ENCODE data around the gene OR52E5.

DNA sequence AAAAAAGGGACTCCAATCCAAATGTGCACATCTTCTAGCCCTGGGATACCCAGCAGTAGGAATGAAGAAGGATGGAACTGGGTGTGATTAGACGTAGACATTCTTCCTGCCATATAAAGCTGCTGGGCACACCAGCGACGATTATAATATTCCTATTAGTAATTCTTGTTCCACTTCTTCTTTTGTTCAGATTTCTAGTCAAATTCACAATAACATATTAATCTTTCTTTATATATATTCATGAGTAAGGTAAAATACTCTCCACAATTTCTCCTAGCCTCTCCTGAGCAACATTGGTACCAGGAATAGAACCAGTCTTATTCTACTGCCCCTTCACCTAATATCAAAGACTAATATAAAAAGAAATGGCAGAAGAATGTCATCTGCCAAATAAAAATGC, 35.4 kb upstream of the OR52E5 start, which contains the start of gene OR52E8:
- TF ChIP-seq, protein P1, sequence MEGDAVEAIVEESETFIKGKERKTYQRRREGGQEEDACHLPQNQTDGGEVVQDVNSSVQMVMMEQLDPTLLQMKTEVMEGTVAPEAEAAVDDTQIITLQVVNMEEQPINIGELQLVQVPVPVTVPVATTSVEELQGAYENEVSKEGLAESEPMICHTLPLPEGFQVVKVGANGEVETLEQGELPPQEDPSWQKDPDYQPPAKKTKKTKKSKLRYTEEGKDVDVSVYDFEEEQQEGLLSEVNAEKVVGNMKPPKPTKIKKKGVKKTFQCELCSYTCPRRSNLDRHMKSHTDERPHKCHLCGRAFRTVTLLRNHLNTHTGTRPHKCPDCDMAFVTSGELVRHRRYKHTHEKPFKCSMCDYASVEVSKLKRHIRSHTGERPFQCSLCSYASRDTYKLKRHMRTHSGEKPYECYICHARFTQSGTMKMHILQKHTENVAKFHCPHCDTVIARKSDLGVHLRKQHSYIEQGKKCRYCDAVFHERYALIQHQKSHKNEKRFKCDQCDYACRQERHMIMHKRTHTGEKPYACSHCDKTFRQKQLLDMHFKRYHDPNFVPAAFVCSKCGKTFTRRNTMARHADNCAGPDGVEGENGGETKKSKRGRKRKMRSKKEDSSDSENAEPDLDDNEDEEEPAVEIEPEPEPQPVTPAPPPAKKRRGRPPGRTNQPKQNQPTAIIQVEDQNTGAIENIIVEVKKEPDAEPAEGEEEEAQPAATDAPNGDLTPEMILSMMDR (IDR thresholded peaks at IDR 0.05) = no peak
- no peak for TF ChIP-seq POLR2A (IDR thresholded peaks at IDR 0.05)
- no peak for TF ChIP-seq EP300 (IDR thresholded peaks at IDR 0.05)
